ENCODE results near the gene ZFYVE9. TPM values are rescaled to one million over a fixed set of nuclear protein-coding genes. Genes with fewer than 3 reads are reported as not detected.

The ZFYVE9 gene
- total RNA-seq, 1 experiment from 2014 or later, result 28.4 TPM

GRCh38 chr1:52191395-52191965, 49.6 kb downstream of the ZFYVE9 start:
- no peak overlapping the region for H3K9ac ChIP-seq (ENCODE audit: extremely low read depth, insufficient read length, low read length)

More at GRCh38 chr1:52191395-52191965, 49.6 kb downstream of the ZFYVE9 start:
- H4K8ac ChIP-seq (replicated peaks; ENCODE audit: insufficient read length, low read depth, low read length), result no peak overlapping the region
- no peak overlapping the region for H2BK5ac ChIP-seq (ENCODE audit: insufficient read length, low read length)
- no peak overlapping the region for H3K27ac ChIP-seq (ENCODE audit: insufficient read length, low read depth, low read length)
- Mint-ChIP-seq H3K27me3 (ENCODE audit: low read depth) (no peaks in the 10 kb centered on the region), H3K27ac (no peak overlapping the region), H3K9me3 (no peaks in the 10 kb centered on the region; a peak in 2 of 5 replicates), H3K36me3 (ENCODE audit: insufficient read depth in 1 of 3, low read depth in 3 of 3) (peaks cover 0 to 1% (median 0%) of the 10 kb centered on the region in 3 experiments; a peak in 1 of 7 replicates), H3K4me1 (no peaks in the 10 kb centered on the region), H3K4me3 (no peak overlapping the region)
- no peak overlapping the region for H3K14ac ChIP-seq (ENCODE audit: insufficient read depth, low read length)
- no peaks in the 10 kb centered on the region for H3K79me1 ChIP-seq (ENCODE audit: insufficient read depth, low read depth, low read length, poor library complexity, severe bottlenecking)
- no peaks in the 10 kb centered on the region for H3K9me3 ChIP-seq (ENCODE audit: control insufficient read depth, low read depth, low read length)
- H3K4me2 ChIP-seq (ENCODE audit: insufficient read depth, insufficient read length, low read length), result no peak overlapping the region
- no peak for TF ChIP-seq CTCF (conservative IDR thresholded peaks at IDR 0.05)
- H2BK12ac ChIP-seq (ENCODE audit: insufficient read length, low read depth, low read length), result no peak overlapping the region
- H4K91ac ChIP-seq (ENCODE audit: insufficient read length, low read depth, low read length), result no peak overlapping the region
- no peaks in the 10 kb centered on the region for H3K4me1 ChIP-seq (ENCODE audit: insufficient read depth, low read length)
- H3K79me2 ChIP-seq (ENCODE audit: insufficient read depth, low read length), result no peaks in the 10 kb centered on the region
- no peak for DNase-seq
- no CpG with 5 or more reads among the region's 2 CpGs for WGBS (ENCODE audit: extremely low coverage, insufficient read length, low lambda C conversion rate)
- H3K27me3 ChIP-seq (ENCODE audit: insufficient read depth, low read length), result no peaks in the 10 kb centered on the region
- H3K23ac ChIP-seq (ENCODE audit: insufficient read length, low read depth, low read length), result no peak overlapping the region
- no peak overlapping the region for H2AFZ ChIP-seq (ENCODE audit: low read length)
- H3K56ac ChIP-seq (ENCODE audit: insufficient read length, low read depth, low read length), result no peak overlapping the region
- H4K5ac ChIP-seq (ENCODE audit: insufficient read length, low read depth, low read length), result no peak overlapping the region
- H2BK15ac ChIP-seq (ENCODE audit: low read depth, low read length), result no peak overlapping the region
- no peaks in the 10 kb centered on the region for H4K20me1 ChIP-seq (ENCODE audit: control insufficient read depth, insufficient read depth, insufficient read length)
- no peaks in the 10 kb centered on the region for H3K23me2 ChIP-seq (ENCODE audit: insufficient read length, low read depth, low read length, poor library complexity, severe bottlenecking)
- no peak overlapping the region for H2BK20ac ChIP-seq (ENCODE audit: low read depth, low read length, poor library complexity, severe bottlenecking)
- no peak overlapping the region for H3K18ac ChIP-seq (ENCODE audit: insufficient read length, low read depth, low read length)
- no peak overlapping the region for H2AK5ac ChIP-seq (ENCODE audit: insufficient read length, low read length)
- no peak overlapping the region for H3K4ac ChIP-seq (ENCODE audit: low read depth, low read length)
- no peak overlapping the region for H2BK120ac ChIP-seq (ENCODE audit: low read depth, low read length, poor library complexity, severe bottlenecking)
- no peak overlapping the region for H3T11ph ChIP-seq (ENCODE audit: low read length)
